GM19099 (cell line): Measurements from ENCODE around the gene SARDH.

Experiments used
- POLR2A ChIP-seq: IDR thresholded peaks from 3 replicates; pipeline ENCODE4 v1.6.1; 2011; ENCODE audit warnings: low read depth; ENCODE audit not compliant: insufficient read length; ENCODE audit errors: extremely low read depth

The SARDH gene

DNA sequence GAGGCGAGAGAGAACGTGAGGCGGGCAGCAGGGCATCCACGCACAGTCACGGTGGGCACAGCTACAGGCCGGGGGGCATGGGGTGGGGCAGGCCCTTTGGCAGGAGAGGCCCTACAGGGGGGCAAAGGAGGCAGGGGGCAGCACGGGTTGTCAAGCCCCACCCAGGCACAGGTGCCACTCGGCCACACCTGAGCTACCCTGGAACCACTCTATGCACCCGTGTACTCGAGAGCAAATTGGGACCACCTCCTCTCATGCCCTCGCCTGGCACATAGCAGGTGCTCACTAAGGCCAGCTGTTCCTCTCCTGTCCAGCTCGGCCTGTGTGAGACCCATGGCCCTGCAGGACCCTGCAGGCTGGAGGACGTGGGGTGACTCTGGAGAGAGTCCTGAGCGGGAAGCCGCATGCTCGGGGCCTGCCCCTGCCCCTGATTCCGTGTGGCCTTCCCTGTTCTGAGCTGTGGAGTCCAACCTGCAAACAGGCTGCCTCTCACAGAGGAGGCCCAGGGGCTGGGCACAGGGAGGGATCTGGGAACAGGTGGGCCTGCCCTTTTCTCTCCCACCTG, 31.4 kb upstream of the SARDH start:
- TF ChIP-seq POLR2A = no peak

DNA sequence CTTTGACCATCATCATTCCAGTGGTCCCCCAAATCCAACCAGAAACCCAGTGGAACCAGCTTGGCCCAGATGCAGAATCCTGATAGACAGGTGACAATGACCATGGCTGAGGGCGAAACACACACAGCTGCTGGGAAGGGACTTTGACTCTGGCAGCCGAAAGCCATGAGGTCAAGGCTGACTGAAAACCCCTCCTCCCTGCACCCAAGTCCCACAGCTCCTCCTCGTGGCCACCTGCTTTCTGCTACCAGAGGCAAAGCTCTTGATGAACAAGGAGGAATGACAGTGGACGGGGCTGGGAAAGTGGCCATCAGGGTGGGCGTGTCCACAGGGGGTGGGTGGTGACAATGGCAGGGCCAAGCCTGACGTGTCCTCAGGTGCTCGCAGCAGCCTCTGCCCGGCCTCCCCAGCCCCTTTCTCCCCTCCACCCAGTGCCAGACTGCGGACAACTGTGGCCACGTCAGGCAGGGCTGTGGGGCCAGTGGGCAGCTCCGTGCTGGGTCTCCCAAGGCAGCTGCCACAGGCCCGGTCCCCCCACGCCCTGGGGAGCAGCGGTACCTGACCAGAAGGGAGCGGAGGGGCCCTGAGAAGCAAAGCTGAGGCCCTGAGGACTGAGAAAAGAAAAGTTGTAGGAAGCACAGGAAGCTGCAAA, 30.8 kb upstream of the SARDH start:
- no peak for TF ChIP-seq POLR2A

DNA sequence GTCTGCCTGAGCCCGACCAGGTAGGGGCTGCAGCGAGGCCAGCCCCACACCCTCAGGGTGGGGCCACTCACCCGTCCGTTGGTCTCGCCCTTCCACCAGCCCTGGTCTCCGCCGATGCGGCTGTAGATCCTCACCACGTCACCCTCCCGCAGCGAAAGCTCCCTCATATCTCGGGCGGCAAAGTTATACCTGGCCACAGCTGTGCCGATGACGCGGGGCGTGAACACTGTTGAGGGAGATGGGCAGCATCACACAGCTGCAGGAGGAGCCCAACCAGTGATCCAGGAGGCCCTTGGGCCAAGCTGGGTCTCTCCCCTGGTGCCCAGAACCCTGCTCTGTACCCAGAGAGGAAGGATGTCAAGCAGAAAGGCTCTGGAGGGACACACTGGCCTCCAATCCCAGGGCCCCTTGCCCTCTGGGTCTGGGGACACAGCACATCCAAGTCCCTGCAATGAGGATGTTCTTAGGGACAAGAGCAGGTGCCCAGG, 30.3 kb upstream of the SARDH start:
- no peak for TF ChIP-seq POLR2A

DNA sequence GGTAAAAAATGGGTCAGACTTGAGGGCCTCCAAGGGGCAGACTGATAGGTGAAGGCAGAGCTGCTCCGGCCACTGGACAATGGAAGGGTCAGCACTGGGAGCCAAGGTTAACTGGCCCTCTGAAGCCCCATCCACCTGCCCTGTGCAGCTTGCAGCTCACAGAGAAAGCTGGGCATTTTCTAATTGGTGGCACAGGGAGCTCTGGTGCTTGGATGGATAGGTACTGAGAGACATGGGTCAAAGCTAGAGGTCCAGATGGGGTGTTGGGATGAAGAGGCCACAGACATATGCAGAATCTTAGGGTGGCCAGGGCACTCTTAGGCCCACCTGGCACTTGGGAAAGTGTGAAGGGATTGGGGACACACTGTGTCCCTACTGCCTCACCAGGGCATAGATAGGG, 29.5 kb upstream of the SARDH start:
- no peak for TF ChIP-seq POLR2A

DNA sequence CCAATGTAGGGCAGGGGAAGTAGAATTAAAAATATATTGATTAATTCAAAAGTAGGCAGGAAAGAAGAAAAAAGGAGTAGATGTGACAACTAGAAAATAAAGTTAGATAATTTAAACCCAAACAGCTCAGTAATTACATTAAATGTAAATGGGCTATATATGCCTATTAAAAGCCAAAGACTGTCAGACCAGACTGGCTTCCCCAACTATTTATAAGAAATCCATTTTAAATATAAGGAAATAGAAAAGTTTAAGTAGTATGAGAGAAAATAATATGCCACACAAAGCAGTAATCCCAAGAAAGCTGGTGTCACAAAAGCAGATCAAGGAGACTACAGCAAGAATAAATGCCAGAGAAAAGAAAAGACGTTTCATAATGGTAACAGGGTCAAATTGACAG, 28.9 kb upstream of the SARDH start:
- no peak for TF ChIP-seq POLR2A

DNA sequence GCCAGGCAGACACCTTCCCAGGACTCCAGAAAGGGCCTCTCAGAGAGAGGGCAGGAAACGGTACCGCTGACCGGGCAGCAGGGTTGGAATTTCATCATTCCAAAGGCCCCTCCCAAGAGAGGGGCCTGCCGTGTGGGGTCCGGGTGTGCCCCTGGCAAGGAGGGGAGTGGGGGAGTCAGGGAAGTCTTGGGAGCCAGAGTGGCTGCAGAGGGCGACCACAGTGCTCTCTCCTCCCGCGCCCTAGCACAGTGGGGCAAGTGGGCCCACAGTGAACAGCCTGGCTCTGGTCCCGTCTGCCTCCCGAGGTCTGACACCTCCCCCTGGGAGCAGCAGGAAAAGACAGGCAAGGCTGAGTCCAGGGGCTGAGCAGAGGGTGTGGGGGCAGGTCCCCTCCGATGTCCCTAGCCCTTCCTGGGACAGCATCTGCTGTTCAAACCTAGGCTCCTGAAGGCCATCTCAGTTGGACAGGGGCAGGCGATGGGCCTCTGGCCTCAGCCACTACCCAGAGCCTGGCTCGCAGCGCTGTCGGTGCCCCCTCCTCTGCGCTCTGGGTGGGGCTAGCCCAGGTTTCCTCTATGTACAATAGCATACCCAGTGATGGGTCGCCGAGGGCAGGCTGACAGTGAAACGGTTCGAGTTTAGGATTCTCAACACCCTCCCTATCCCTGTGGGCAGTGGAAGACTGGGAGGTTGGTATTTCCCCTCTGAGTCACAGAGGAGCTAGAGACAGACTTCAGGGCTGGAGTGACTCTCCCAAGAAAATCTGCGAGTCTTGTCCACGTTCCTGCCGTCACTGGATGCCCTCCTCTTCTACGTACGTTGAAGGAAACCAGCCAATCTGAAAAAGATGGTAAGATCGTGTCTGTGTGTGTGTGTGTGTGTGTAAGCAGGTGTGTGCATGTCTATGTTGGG, 25.4 kb upstream of the SARDH start:
- TF ChIP-seq POLR2A = no peak

DNA sequence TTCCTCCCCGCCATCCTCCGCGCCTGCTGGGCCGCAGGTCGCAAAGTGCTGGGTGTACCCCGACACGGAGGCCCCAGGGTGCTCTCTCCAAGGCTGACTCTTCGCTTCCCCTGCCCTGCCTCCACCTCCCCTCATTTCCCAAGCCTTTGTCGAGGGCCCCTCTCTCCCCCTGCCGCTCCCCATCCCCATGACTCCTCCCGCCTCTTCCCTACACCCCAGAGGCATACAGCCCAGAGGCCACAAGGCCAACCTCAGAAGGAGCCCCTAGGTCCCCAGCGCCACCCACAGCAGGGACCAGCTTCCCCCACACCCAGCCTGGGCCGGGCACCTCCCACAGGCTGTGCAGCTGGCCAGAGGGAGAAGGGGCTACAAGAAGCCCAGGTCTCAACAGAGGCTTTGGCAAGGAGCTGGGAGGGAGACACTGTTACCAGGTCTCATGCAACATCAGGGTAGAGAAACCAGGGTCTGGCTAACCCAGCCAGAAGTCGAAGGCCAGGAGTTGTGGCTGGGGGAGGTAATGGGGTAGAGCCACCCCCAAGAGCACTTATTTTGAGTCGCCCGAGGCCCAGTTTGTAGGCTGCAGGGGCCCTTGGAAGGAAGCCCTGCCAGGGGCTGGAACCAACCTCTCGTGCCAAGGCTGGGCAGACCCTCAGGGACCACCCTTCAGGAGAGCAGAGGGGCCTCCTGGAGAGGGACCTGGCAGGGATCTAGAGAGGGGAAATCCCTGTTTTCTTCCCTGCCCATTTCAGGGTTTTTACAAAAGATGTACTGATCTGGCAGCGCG, 24.5 kb upstream of the SARDH start:
- no peak for TF ChIP-seq POLR2A

DNA sequence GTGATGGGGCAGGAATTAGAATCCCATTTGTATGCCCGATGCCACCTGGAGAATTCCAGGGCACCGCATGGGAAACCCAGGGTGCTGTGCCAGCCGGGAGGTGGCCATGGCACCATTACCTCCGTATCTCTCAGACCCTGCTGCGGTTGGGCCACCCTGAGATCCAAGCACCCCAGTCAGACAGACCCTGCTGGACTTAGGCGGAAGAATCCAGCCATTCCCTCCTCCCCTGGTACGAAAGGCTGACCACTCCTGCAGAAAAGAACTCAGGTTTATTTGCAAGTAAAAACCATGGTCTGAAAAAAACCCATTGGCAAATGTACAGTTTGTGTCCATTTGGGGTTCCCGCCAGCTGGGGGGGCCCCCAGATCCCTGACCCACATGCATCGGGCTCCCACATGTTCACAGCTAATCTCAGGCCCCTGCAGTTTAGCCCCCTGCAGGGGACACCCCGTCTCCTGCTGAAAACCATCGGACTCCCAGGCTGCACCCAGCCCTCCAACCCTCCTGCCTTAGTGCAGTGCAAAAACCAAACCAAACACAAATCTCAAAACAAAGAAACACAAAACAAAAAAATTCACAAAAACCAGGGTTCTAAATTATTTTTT, 23.6 kb upstream of the SARDH start:
- no peak for TF ChIP-seq POLR2A

DNA sequence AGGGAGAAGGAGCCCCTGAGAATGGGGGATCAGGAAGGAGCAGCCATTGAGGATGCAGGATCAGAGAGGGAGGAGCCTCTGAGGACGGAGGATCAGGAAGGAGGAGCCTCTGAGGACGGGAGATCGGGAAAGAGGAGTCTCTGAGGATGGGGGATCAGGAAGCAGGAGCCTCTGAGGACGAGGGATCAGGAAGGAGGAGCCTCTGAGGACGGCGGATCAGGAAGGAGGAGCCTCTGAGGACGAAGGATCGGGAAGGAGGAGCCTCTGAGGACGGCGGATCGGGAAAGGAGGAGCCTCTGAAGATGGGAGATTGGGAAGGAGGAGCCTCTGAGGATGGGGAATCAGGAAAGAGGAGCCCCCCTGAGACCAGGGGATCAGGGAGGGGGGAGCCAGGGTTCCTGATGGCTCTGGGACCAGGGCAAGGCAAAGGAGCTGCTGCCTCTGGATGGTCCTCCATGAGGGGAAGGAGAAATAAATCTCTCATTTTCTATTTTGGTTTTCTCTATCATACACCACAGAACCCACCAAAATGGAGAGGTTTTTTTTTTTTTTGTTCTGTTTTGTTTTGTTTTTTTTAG, 22.6 kb upstream of the SARDH start:
- no peak for TF ChIP-seq POLR2A

DNA sequence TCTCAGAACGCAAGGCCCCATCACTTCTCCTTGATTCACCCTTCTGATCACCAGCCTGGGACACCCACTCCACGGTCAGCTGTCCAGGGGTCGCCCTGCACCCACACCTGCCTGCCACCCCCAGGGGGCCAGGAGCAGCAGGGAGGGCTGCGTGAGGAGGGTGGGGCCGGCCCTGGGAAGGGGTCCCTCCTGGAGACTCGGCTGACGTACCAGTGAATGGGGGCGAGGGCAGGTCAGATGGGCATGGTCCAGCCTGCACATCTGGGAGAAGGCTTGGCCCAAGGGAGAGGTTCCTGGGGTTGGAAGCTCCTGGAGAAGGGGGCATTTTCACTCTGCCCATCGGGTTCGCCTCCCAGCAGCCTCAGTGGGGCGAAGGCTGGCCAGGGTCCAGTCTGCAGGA, 21.8 kb upstream of the SARDH start:
- TF ChIP-seq POLR2A = no peak

DNA sequence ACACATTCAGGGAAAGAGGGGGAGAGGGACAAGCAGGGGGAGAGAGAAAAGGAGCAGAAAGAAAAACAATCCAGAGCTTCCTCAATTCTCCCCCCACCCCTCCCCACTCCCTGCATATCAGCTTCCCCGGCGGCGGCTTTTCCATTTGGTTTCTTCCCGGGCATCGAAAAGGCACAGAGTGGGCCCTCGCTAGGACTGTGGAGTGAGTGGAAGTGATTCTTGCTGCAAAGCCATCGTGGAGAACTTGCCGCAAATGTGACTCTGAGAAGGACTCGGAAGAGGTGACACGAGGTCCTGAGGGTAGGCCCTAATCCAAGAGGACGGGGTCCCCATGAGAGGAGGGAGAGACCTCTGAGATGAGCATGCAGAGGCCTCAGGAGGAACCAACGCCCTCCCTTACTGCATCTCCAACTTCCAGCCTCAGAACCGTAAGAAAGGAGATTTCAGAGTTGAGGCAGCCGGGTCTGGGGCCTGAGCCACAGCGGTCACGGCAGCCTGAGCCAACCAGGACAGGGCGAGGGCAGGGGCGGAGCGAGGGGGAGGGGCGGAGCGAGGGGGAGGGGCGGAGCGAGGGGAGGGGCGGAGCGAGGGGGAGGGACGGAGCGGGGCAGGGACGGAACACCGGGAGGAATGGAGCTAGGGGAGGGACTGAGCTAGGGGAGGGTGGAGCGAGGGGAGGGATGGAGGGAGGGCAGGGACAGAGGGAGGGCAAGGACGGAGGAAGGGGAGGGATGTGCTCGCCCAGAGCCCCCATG, 21.2 kb upstream of the SARDH start:
- no peak for TF ChIP-seq POLR2A

DNA sequence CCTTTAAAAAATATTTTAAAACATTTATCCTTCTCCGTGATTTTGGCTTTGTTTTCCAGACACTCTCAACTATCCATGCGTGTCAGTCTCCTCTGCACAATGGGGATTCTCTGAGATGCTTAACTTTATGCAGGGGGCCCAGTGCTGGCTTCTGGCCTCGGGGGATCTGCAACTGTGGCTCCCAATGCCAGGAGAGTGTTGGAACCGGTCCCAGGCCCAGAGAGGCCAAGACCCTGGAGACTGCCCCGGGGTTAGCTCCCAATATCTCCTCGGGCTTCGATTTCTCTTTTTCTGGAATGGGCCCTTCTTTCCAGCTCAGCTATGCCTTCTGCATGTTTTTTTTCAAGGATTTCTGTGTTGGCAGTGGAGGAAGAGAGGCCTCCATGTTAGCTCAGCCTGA, 20.1 kb upstream of the SARDH start:
- TF ChIP-seq POLR2A = no peak

DNA sequence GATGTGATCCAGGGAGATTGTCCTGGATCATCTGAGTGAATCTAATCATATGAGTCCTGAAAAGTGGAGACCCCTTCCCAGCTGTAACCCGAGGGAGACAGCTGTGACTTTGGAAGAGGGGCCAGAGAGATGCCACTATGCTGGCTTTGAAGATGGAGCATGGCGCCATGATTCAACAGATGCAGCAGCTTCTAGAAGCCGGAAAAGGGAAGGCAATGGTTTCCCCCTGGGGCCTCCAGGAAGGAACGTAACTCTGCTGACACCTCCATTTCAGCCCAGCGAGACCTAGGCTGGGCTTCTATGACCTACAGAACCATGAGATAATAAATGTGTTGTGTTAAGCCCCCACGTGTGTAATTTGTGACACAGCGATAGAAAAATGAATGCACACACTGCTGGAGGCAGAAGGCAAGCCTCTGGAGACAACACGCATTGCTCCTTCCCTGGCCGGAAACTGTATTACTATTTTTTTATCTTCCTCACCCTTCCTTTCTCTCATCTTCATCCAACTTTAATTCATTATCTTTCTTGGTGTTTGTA, 16.6 kb upstream of the SARDH start:
- no peak for TF ChIP-seq POLR2A
